Activated CD4-positive, CD25-positive, alpha-beta regulatory T cell treated with anti-CD3 and anti-CD28 coated beads, Interleukin-2, amount 50 U/mL, for 24 hours (primary cell): ENCODE data around the gene GADD45G.

Source experiments
- ATAC-seq, 2 donors: fragments of 150-1000 bp; cut with Tn5 transposase; one replicate each; pipeline ENCODE4 v1.10.0; 2021; ENCODE audit warnings: mild to moderate bottlenecking in 1 of 2, moderate library complexity in 1 of 2

Gene GADD45G

GRCh38 chr9:89604729-89605464, at the start of gene GADD45G:
Gene GADD45G, plus strand, starts transcription at chr9:89605012. Its CDS starts 110 bp downstream, at chr9:89605122.
- peak; percentile 66 to 72 for ATAC-seq

GRCh38 chr9:89555036-89555415, 49.8 kb upstream of the GADD45G start:
- no peak for ATAC-seq

GRCh38 chr9:89555451-89556375, 49.1 kb upstream of the GADD45G start:
- ATAC-seq = peak; percentile 7 to 28

GRCh38 chr9:89558196-89558899, 46.5 kb upstream of the GADD45G start:
- ATAC-seq = no peak

GRCh38 chr9:89558948-89559347, 45.9 kb upstream of the GADD45G start:
- no peak for ATAC-seq

- ATAC-seq = no peak
Observed at GRCh38 chr9:89562186-89562814, 42.5 kb upstream of the GADD45G start.

GRCh38 chr9:89563571-89564345, 41.1 kb upstream of the GADD45G start:
- ATAC-seq = no peak

- no peak for ATAC-seq
Observed at GRCh38 chr9:89564346-89564878, 40.4 kb upstream of the GADD45G start.

- no peak for ATAC-seq
Observed at GRCh38 chr9:89567649-89568048, 37.2 kb upstream of the GADD45G start.

- ATAC-seq = no peak
Observed at GRCh38 chr9:89574309-89574708, 30.5 kb upstream of the GADD45G start.

- ATAC-seq = no peak
Observed at GRCh38 chr9:89576404-89576839, 28.4 kb upstream of the GADD45G start.

- no peak for ATAC-seq
Observed at GRCh38 chr9:89577363-89577762, 27.4 kb upstream of the GADD45G start.

- ATAC-seq = peak; percentile 70
Observed at GRCh38 chr9:89579741-89580385, 24.9 kb upstream of the GADD45G start.

GRCh38 chr9:89586311-89586710, 18.5 kb upstream of the GADD45G start:
- ATAC-seq = no peak

GRCh38 chr9:89588271-89588879, 16.4 kb upstream of the GADD45G start:
- no peak for ATAC-seq

GRCh38 chr9:89590415-89590814, 14.4 kb upstream of the GADD45G start:
- ATAC-seq = no peak

- ATAC-seq = no peak
Observed at GRCh38 chr9:89591274-89592212, 13.3 kb upstream of the GADD45G start.

- no peak for ATAC-seq
Observed at GRCh38 chr9:89592213-89592815, 12.5 kb upstream of the GADD45G start.
